ENCODE results near the gene CNDP2. TPM values are rescaled to one million over a fixed set of nuclear protein-coding genes. Genes with fewer than 3 reads are reported as not detected.

CNDP2 gene
- total RNA-seq, 1 experiment from 2014 or later = 161 TPM

DNA sequence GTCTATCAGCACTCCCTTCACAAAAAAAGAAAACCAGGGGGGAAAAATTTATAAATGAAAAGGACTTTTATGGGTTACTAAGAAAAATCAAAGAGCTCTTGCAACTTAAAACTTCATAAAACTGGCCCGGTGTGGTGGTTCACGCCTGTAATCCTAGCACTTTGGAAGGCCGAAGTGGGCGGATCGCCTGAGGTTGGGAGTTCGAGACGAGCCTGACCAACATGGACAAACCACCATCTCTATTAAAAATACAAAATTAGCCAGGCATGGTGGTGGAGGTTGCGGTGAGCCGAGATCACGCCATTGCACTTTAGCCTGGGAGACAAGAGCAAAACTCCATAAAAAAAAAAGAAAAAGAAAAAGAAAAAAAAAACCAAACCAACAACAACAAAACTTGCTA, 40.8 kb upstream of the CNDP2 start:
- H2AFZ ChIP-seq = no peak overlapping the region
- H3K27ac ChIP-seq = no peak overlapping the region
- no peaks in the 10 kb centered on the region for H3K36me3 ChIP-seq (ENCODE audit: low read depth)
- H3K4me1 ChIP-seq (replicated peaks; ENCODE audit: insufficient read depth) = no peaks in the 10 kb centered on the region
- no peak for DNase-seq
- H3K4me2 ChIP-seq = no peak overlapping the region
- no peaks in the 10 kb centered on the region for H3K9me2 ChIP-seq (ENCODE audit: insufficient read depth)
- no peak for TF ChIP-seq EZH2 (IDR thresholded peaks at IDR 0.05; ENCODE audit: low read depth)
- TF ChIP-seq, protein P1, sequence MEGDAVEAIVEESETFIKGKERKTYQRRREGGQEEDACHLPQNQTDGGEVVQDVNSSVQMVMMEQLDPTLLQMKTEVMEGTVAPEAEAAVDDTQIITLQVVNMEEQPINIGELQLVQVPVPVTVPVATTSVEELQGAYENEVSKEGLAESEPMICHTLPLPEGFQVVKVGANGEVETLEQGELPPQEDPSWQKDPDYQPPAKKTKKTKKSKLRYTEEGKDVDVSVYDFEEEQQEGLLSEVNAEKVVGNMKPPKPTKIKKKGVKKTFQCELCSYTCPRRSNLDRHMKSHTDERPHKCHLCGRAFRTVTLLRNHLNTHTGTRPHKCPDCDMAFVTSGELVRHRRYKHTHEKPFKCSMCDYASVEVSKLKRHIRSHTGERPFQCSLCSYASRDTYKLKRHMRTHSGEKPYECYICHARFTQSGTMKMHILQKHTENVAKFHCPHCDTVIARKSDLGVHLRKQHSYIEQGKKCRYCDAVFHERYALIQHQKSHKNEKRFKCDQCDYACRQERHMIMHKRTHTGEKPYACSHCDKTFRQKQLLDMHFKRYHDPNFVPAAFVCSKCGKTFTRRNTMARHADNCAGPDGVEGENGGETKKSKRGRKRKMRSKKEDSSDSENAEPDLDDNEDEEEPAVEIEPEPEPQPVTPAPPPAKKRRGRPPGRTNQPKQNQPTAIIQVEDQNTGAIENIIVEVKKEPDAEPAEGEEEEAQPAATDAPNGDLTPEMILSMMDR (conservative IDR thresholded peaks at IDR 0.05) = no peak
- ChIA-PET CTCF (no interaction called here), POLR2A (ENCODE audit: unreplicated experiment) (no interaction called here)
- intact Hi-C loops (cut with micrococcal nuclease; ENCODE audit: unreplicated experiment) = no loop called here
- H3K4me3 ChIP-seq = no peak overlapping the region
- H3F3A ChIP-seq (ENCODE audit: insufficient read depth, low read depth) = no peaks in the 10 kb centered on the region
- H3K79me2 ChIP-seq (ENCODE audit: low read depth) = no peaks in the 10 kb centered on the region
- no TSS peak for BruUV-seq (replicated peaks)
- no peaks in the 10 kb centered on the region for H3K9me3 ChIP-seq (ENCODE audit: insufficient read depth, low read depth)
- H3K27me3 ChIP-seq (ENCODE audit: insufficient read depth, low read depth) = peaks cover 80% of the 10 kb centered on the region
- H4K20me1 ChIP-seq (ENCODE audit: insufficient read depth) = no peaks in the 10 kb centered on the region; the same call in 1 of the 2 replicates

DNA sequence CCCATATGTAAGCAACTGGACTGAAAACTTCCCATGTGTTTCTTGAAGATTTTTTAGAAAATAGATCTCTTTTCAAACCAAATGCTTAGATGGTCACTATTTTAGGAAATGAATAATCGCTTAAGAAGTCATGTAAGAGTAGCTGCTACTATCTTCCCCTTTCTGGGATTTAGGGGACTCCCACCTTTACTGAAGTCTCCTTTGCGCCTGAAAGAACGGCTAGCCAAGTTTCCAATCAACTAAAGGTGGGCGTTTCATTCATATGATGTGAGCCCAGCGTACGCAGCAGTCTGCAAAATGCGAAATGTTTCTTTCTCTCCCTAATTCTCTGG, 40.2 kb upstream of the CNDP2 start:
- BruUV-seq (replicated peaks) = no TSS peak
- Histone ChIP-seq H3K27me3 (ENCODE audit: insufficient read depth, low read depth) (peaks cover 80% of the 10 kb centered on the region), H3K4me1 (replicated peaks; ENCODE audit: insufficient read depth) (no peaks in the 10 kb centered on the region), H3K4me2 (no peak overlapping the region), H3K79me2 (ENCODE audit: low read depth) (no peaks in the 10 kb centered on the region), H3K9me2 (ENCODE audit: insufficient read depth) (no peaks in the 10 kb centered on the region), H3F3A (ENCODE audit: insufficient read depth, low read depth) (no peaks in the 10 kb centered on the region), H3K9me3 (ENCODE audit: insufficient read depth, low read depth) (no peaks in the 10 kb centered on the region), H3K36me3 (ENCODE audit: low read depth) (no peaks in the 10 kb centered on the region), H2AFZ (no peak overlapping the region), H4K20me1 (ENCODE audit: insufficient read depth) (no peaks in the 10 kb centered on the region; the same call in 1 of the 2 replicates), H3K4me3 (no peak overlapping the region), H3K27ac (no peak overlapping the region)
- POLR2A ChIA-PET (ENCODE audit: unreplicated experiment) = no interaction called here
- CTCF ChIA-PET = no interaction called here
- TF ChIP-seq, protein P1 (conservative IDR thresholded peaks at IDR 0.05) = no peak
- no peak for TF ChIP-seq EZH2 (IDR thresholded peaks at IDR 0.05; ENCODE audit: low read depth)
- no peak for DNase-seq
- intact Hi-C loops (cut with micrococcal nuclease; ENCODE audit: unreplicated experiment) = no loop called here

DNA sequence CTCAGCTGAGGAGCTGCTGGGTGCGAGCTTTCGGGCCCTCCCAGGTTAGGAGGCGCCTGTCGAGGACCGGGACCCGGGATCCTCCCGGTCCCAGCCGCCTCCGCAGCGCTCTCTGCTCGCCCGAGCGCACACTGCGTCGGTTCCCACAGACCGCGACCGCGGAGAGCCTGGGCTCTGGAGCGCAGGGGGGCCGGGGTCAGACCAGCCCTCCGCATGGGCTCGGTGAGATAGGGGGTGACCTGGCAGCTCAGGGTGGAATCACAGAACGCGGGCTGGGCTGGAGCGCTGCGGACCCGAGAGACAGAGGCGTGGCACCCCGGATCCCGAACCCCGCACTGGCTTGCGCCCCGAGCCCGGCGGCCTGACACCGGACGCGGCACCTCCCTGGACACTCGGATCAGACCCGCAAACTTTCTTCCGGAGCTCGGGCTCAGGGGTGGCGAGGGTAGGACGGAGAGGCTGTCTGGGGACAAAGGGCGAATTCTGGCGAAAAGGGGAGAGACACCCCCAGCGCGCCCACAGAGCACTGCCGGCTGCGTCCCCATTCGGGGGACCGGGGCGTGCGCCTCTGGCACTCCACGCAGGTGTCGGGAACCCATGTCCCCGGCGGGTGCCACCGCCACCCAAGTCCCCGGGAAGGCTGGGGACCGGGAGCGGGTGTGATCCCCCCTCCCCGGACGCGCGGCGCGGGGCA, 39.7 kb upstream of the CNDP2 start:
- Histone ChIP-seq H3K79me2 (ENCODE audit: low read depth) (no peaks in the 10 kb centered on the region), H2AFZ (no peak overlapping the region), H3K27me3 (ENCODE audit: insufficient read depth, low read depth) (peaks cover 77% of the 10 kb centered on the region), H3K4me2 (no peak overlapping the region), H3K36me3 (ENCODE audit: low read depth) (no peaks in the 10 kb centered on the region), H4K20me1 (ENCODE audit: insufficient read depth) (no peaks in the 10 kb centered on the region; the same call in 1 of the 2 replicates), H3K27ac (no peak overlapping the region), H3F3A (ENCODE audit: insufficient read depth, low read depth) (no peaks in the 10 kb centered on the region), H3K4me1 (replicated peaks; ENCODE audit: insufficient read depth) (no peaks in the 10 kb centered on the region), H3K9me2 (ENCODE audit: insufficient read depth) (no peaks in the 10 kb centered on the region), H3K9me3 (ENCODE audit: insufficient read depth, low read depth) (no peaks in the 10 kb centered on the region), H3K4me3 (no peak overlapping the region)
- DNase-seq = no peak
- ChIA-PET CTCF (no interaction called here), POLR2A (ENCODE audit: unreplicated experiment) (no interaction called here)
- intact Hi-C loops (cut with micrococcal nuclease; ENCODE audit: unreplicated experiment) = no loop called here
- BruUV-seq (replicated peaks) = no TSS peak
- TF ChIP-seq, protein P1 (conservative IDR thresholded peaks at IDR 0.05) = no peak
- TF ChIP-seq EZH2 (IDR thresholded peaks at IDR 0.05; ENCODE audit: low read depth) = no peak
